Tibial nerve (tissue), 4 donors: Measurements from ENCODE around the gene STOX2.

Source experiments
- CTCF ChIP-seq, 5 experiments: fragments of 200-600 bp in 3 of 5; fragments of 450-650 bp in 2 of 5; sonication (generic) in 3 of 5; IDR thresholded peaks; one replicate each; pipeline ENCODE4 v1.5.1; 2016 to 2019; ENCODE audit warnings: antibody characterized with exemption in 5 of 5, mild to moderate bottlenecking in 3 of 5, moderate library complexity in 2 of 5
- EP300 ChIP-seq, 2 donors: sonication (generic); formaldehyde crosslinking; IDR thresholded peaks; one replicate each; pipeline ENCODE4 v1.6.1; 2017; ENCODE audit warnings: antibody characterized with exemption in 2 of 2, mild to moderate bottlenecking in 1 of 2
- POLR2A ChIP-seq, 2 donors: fragments of 450-650 bp; IDR thresholded peaks; one replicate each; pipeline ENCODE4 v1.6.1; 2017; ENCODE audit warnings: antibody characterized with exemption in 2 of 2, mild to moderate bottlenecking in 2 of 2, moderate library complexity in 2 of 2

DNA sequence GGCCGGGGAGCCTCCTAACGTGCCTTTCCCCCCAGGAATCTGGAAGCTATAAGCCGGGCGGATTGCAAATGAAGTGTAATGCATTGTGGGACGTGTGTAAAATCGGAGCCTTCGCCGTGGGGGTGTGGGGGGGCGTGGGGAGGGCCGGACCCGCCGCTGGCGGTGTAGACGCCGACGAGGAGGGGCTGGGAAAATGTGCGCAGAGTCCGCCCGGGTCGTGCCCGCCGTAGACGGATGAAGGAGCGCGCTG lies 1.3 kb downstream of the STOX2 start:
- TF ChIP-seq CTCF (IDR thresholded peaks at IDR 0.05) (no peak), EP300 (IDR thresholded peaks at IDR 0.05) (no peak), POLR2A (IDR thresholded peaks at IDR 0.05) (no peak)
